D721Med (cell line): ENCODE data around the gene ALDH1A2.
"Not testable (repeated sequence)": the region's sequence is repeated elsewhere in the genome, so short reads cannot be mapped to it uniquely, and the experiment has no call there.

Experiments used
- DNase-seq: peaks from one replicate; pipeline ENCODE4 v3.0.0; 2011; ENCODE audit warnings: low spot score; ENCODE audit not compliant: insufficient read length
- FAIRE-seq: peaks from 2 replicates; lab custom pipeline; 2011; peaks lifted over from hg19 to GRCh38; lab: Jason Lieb, UNC
- TF ChIP-seq, protein P1 (sequence below): IDR thresholded peaks from 2 replicates; pipeline ENCODE4 v1.5.1; 2012; ENCODE audit warnings: mild to moderate bottlenecking, control low read depth; ENCODE audit not compliant: insufficient read depth; ENCODE audit errors: missing control alignments

ALDH1A2 gene

DNA sequence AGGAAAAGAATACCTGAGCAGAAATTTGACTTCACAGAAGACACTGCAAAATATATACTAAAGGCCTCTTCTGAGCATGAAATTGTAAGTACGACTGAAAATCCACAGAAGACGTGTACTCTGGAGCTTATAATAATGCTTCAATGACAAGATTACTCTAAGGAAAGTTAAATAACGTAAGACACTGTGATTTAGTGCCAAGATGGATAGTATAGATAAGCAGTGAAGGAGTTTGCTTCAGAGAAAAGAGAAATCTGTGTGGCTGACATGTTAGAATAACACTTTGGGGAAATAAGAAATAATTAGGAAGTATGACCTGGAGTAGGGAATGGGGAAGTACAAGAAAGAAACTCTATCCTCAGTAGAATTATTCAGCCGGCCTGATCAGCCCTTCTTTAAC, 28.9 kb downstream of the ALDH1A2 start:
- FAIRE-seq: no peak

DNA sequence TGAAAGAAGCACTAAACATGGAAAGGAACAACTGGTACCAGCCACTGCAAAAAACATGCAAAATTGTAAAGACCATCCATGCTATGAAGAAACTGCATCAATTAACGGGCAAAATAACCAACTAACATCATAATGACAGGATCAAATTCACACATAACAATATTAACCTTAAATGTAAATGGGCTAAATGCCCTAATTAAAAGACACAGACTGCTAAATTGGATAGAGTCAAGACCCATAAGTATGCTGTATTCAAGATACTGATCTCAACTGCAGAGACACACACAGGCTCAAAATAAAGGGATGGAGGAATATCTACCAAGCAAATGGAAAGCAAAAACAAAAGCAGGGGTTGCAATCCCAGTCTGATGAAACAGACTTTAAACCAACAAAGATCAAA, 37.1 kb downstream of the ALDH1A2 start:
- not testable (repeated sequence) for FAIRE-seq, DNase-seq

More for the DNA sequence above, 28.9 kb downstream of the ALDH1A2 start:
- TF ChIP-seq, protein P1, sequence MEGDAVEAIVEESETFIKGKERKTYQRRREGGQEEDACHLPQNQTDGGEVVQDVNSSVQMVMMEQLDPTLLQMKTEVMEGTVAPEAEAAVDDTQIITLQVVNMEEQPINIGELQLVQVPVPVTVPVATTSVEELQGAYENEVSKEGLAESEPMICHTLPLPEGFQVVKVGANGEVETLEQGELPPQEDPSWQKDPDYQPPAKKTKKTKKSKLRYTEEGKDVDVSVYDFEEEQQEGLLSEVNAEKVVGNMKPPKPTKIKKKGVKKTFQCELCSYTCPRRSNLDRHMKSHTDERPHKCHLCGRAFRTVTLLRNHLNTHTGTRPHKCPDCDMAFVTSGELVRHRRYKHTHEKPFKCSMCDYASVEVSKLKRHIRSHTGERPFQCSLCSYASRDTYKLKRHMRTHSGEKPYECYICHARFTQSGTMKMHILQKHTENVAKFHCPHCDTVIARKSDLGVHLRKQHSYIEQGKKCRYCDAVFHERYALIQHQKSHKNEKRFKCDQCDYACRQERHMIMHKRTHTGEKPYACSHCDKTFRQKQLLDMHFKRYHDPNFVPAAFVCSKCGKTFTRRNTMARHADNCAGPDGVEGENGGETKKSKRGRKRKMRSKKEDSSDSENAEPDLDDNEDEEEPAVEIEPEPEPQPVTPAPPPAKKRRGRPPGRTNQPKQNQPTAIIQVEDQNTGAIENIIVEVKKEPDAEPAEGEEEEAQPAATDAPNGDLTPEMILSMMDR: no peak
- DNase-seq: no peak

DNA sequence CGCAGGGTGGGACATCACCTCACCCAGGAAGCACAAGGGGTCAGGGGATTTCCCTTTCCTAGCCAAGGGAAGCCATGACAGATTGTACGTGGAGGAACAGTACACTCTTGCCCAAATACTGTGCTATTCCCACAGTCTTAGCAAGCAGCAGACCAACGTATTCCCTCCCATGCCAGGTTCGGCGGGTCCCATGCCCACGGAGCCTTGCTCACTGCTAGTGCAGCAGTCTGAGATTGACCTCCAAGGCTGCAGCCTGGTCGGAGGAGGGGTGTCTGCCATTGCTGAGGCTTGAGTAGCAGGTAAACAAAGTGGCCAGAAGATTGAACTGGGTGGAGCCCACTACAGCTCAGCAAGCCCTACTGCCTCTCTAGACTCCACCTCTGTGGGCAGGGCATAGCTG, 39.0 kb downstream of the ALDH1A2 start:
- FAIRE-seq (no peak), DNase-seq (no peak)
- TF ChIP-seq, protein P1: no peak

DNA sequence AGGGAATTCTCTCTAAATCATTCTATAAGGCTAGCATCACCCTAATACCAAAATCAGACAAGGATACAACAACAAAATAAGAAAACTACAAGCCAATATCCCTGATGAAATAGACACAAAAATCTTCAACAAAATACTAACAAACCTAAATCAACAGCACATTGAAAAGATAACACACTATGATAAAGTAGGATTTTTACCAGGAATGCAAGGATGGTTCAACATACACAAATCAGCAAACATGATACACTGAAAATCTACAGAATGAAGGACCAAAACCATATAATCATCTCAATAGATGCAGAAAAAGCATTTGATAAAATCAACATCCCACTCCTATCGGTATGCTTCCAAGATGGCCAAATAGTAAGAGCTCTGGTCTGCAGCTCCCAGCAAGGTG, 39.5 kb downstream of the ALDH1A2 start:
- FAIRE-seq (no peak), DNase-seq (no peak)
- TF ChIP-seq, protein P1: no peak

DNA sequence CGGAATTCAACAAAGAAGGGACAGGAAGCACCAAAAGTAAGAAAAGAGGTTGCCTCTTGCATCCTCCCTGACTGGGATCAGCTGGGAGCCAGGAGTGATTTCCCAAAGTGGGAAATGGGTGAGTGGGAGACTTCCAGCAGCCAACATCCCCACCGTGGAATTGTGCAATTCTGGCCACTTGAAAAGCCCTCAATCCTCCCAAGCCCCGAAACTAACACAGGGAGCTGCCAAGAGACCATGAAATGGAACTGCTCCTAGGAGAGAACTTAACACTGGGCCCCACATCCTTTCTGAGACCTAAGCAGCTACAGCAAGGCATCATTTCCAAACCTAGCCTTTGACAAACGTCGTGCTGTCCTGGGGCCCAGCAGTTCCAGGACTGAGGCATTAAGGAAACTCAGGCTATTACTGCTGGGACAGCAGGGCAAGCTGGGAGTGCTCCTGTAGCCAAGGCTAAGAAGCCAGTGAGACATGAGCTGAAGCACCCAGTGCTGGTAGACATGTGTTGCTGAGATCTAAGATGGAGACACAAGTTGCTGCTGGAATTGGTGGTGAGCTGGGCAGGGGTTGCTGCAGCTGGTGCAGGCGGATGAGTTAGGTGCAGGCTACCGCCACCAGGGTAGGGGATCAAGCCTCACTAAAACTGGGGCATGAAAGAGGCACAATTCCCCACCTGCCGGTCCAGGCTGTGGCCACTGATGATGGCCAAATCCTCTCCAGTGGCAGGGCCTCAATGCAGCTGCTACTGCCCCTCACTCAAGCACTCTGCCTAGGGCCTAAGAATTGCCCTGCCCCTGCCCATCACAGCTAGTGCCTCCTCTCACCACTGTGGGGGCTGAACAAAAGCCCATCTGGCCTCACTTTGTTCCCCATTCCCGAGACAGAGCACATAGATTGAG, 43.9 kb downstream of the ALDH1A2 start:
- DNase-seq (no peak), FAIRE-seq (no peak)
- TF ChIP-seq, protein P1: no peak

DNA sequence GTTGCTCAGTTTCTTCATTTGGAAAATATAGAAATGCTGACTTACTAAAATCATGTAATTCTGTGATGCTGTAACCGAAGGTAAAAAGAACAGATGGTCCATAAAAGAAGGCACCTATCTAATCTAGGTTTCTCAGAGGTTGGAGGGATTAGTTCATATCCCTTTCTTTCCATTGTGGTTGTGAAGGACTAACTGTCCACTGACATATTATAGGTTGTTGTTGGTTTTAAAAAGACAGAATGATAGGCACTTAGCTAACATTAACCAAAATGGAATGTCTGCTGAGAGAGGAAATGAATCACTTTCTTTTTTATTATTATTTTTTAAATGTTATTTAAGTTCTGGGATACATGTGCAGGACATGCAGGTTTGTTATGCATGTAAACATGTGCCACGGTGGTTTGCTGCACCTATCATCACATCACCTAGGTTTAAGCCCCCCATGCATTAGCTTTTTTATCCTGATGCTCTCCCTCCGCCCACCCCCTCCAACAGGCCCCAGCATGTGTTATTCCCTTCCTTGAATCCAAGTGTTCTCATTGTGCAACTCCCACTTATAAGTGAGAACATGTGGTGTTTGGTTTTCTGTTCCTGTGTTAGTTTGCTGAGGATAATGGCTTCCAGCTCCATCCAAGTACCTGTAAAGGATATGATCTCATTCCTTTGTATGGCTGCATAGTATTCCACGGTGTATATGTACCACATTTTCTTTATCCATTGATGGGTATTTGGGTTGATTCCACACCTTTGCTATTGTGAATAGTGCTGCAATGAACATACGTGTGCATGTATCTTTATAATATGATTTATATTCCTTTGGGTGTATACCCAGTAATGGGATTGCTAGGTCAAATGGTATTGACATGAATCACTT, 45.8 kb downstream of the ALDH1A2 start:
- FAIRE-seq (no peak), DNase-seq (no peak)
- TF ChIP-seq, protein P1: no peak

DNA sequence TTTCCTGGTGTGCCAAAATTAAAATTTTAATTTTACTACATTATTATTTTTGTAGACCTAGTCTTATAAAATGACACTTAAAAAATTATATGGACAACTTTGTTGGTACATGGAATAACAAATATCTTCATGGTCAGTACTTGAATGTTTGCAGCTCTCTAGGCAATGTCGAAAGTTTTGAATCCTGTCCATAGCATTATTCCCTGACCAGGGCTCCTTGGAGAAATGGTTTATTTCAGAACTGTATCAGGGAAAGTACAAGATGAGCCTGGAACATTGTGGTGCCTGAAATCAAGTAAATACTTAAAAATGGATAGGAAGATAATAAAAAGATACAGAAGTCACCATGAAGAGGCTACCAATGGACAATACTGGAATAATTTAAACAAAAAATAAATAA, 47.6 kb downstream of the ALDH1A2 start:
- TF ChIP-seq, protein P1: no peak
- DNase-seq: no peak
- no peak for FAIRE-seq
